Ecto neural progenitor cell (in vitro differentiated cells): ENCODE results near the gene SLC66A1.

Source experiments
- DNase-seq: peaks from one replicate; pipeline ENCODE4 v3.0.0-alpha.2; 2018; ENCODE audit warnings: low spot score

Gene SLC66A1

DNA sequence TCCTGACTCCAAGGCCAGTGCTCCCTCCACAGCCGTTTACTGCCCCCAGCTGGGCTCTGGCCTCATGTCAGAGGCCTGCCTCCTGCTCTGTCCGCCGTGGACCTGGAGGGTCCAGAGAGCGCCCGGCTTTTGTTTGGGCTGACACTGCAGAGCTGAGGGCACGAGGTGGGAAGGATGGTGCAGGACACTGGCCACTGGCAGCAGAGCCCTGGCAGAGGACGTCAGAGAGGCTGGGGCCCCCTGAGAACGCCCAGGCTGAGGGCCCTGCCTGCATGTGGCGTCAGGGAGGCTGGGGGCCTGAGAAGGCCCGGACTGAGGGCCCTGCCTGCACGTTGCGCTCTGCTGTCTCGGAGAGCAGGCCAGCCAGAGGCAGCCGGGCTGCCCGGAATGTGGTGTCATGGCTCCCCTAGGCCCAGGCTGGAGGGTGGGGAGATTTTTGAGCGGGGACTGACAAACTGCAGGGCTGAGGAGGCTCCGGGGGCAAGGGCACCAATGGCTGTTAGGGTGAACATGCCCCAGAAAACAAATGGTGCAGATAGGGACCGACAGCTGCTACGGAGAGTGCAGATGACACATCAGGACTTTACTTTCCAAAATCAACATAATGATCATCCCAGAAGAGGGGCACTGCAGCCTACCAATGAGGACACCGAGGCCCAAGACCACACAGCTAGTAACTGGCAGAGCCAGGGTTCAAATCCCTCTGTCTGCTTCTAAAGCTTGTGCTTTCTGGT, 31.7 kb downstream of the SLC66A1 start:
- no peak for DNase-seq

DNA sequence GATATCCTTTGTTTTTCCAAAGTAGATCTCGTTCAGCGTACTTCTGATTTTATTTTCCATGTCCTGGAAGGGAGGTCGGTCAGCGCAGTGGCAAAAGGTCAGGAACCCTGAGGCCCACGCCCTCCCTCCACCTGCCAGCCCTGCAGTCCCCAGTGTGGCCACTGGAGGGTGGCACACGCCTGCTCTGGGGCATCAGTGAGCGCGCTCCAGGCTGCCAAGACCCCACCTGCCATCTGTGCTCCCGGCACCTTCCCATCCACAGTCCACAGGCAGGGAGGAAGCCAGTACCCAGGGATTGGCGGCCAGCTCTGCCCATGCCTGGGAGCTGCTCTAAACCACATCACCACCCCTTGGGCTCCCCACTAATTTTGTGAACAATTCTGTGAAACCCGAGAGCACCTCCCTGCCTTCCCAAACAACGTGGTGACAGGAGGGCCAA, 32.3 kb downstream of the SLC66A1 start:
- peak; percentile 78 for DNase-seq

DNA sequence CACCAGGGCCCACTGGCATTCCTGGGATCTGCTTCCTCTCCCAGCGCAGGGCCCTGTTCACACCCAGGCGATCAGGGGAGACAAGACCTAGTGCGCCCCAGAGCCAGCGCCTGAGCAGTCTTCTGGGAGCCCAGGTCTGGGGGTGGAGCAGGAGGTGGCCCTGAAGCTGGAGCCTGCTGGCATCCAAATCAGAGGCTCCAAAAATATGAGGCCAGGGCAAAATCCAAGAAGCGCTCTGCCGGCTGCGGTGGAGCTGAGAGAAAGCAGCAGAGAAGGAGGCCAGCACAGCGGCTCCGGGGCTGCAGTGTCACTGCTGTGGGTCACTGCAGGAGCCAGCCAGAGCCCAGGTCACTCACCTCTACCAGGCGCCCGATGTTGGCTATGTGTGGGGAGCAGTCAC, 32.7 kb downstream of the SLC66A1 start:
- no peak for DNase-seq

DNA sequence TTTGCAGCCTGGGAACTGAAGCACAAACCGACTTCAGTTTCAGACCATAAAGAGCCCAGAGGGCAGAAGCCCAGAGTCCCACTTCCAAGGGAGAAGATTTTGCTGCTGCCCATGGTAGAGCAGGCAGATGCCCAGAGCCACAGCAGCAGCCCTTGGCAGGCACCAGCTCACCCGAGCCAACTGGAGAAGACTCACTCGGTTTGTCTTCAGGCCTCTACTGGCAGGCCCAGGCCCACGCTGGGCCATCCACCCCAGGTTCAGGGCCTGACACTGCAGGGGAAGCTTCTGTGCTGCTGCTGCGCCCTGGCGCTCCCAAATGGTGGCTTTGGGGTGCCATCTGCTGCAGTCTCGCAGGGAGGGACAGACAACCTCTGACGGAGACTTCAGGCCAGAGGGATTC, 33.3 kb downstream of the SLC66A1 start:
- DNase-seq: no peak

DNA sequence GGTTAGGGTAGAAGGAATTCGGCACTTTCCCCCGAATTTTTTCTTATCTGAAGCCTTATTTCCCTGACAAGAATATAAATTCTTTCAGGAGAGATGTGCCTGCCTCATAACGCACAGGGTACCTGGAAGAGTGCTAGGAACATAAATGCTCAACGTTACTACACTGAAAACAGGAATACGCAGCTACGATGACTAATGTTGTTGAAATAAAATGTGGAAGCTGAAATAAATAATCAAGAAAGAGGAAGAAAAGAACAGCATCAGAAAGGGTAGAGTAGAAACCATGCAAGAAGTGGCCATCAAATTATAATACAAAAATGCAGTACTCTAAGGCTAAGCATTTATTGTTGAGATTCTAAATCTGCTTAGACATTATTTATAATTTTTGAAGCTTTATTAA, 33.9 kb downstream of the SLC66A1 start:
- no peak for DNase-seq

DNA sequence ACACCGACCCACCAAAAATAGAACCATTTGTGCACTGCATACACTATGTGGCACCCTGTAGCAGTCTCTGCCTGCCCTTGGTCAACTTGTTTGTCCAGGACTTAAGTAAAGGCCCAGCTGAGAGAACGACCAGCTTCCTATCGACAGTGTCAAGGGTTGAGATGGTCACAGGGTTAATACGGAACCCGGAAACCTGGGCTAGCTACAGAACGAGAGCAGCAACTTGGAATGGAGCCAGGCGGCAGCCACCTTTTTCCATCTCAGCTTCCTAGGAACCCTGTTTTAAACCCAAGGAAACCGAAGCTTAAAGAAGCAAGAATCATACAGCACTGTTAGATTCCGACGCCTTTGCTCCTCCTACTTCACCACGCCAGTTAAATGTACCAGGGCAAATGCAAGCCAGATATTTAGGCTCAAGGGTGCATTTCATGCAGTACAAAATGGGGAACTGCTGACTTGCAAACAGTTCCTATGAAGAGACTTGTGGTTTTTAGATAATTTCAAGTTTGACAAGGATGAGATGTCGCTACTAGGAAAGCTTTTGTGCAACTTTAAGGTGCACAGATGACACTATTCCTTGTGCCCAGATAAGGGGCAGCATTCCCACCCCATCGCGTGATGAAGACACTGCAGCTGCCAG, 35.5 kb downstream of the SLC66A1 start:
- DNase-seq: no peak

DNA sequence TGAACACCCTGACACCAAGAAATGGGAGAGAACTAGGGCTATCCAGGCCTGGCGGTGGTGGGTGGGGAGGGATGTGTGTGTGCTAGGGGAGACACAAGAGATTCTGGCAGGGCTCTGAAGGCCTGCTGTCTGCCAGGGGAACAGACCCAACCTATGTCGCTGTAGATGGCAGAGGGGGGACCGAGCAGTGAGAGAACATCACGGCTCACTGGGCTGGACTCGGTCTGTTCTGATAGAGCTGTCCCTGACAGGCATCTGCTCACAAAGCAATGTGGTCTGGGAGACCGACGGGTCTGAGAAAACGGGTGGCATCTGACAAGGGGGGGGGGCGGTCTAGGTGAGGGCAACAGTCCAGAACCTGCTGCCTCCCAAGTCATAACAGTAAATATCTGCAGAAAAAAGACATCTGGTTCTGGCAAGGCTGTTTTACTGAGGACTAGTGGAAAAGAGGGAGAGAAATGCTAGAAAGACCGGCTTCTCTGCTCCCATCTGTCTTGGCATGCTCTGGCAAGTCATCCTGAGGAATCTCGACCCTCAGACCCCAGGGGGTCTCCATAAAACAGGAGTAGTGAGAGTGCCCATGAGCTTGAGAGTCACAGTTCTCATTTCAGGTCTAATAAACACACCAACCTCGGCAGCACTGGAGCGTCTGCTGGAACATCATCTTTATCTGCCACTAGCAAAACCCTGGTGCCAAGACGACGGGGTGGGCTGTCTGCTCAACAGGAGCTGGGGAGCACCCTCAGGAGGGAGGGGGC, 36.5 kb downstream of the SLC66A1 start:
- no peak for DNase-seq

DNA sequence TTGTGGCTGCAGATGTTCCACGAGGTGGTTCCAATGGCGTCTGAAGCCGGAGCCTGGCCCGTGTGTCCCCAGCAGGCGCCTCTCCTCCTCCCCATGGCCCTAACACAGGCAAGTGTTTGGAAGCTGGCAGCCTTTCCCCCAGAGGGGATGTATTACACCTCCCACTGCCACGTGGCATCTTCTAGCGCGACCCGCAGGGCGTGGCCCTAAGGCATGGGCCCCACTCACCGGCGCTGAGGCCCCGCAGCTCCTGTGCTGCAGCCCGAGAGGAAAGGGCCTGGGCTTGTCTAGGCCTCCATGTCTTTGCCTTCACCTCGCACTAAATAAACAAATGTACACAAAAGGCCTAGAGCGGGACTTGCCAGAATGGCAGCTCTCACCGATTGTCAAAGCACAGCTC, 37.9 kb downstream of the SLC66A1 start:
- DNase-seq: no peak

DNA sequence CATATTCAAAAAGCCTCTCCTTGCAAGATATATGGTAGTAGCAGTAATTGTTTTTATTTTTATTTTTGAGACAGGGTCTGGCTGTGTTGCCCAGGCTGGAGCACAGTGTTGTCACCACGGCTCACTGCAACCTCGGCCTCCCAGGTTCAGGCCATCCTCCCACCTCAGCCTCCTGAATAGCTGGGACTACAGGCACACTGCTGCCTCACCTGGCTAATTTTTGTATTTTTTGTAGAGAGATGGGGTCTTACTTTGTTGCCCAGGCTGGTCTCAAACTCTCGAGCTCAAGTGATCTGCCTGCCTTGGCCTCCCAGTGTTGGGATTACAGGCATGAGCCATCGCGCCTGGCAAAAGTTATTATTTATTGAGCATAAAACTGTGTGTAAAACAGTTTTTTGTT, 38.4 kb downstream of the SLC66A1 start:
- DNase-seq: no peak

DNA sequence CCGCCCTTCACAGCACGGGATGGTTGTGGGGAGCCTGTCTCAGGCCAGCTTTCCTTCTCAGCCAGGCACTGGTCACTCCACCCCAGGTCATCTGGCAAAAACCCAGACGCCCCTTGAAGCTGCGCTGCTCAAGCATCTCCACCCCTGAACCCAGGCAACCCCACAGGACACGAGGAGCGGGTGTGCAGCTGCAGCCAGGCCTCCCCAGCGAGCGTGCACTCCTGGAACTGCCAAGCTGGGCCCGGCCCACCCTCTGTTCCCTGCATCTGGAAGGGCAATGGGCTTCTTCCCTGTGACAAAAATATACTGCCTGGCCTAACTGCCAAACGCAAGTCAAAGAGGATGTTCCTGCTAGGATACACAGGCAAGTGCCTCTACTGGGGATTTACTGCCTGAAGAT, 39.7 kb downstream of the SLC66A1 start:
- no peak for DNase-seq

DNA sequence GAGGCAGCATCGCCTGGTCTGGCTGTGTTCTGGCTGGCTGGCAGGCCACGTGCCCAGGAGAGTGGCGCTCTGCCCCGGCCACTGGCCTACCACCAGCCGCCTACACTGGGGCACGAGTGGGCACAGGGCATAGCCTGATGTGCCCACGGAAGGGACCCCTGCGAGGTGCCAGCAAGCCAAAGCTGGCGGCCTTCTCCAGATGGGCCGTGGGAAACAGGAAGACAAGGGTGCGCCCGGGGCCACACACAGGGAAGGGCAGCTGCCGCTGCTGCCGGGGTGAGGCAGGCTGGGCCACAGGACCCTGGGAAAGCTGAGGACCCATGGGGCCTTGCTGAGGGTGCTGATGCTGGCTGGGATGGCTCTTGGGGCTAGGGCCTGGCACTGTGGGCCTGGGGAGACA, 40.7 kb downstream of the SLC66A1 start:
- no peak for DNase-seq

DNA sequence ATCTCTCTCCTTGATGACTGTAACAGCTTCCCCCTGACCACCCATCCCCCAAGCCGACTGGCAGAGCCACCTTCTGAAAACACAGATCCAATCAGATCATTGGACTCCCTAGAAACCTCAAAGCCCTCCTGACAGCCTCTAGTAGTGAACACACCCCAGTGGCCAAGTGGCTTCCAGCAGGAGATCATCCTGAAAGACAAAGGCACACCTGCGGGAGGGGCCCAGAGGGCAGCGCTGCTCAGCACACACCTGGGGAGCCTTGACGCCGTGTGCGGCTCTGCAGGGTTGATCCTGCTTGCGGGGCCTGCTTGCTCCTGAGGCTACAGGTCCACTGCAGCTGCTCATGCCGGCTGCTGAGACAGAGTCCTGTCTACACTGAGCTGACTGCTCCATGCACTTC, 41.5 kb downstream of the SLC66A1 start:
- DNase-seq: no peak

DNA sequence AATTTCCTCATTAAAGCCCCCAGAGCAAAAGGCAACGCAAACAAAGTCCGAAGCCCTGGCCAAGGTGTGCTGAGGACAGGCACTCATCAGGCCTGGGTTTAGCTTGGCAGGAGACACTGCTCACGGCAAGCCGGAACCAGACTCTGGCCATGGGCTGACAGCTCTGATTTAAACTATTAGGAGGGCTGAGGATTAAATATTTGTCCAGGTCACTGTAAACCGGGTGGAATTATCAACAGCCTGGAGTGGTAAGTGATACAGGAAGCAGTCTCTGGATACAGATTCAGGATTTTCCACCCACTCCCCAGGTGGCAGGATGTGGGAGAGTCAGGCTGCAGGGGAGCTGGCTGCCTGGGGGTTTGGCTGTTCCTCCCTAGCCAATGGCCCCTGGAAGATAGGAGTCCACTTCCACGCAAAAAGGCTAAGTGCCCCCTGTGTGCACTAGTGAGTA, 42.4 kb downstream of the SLC66A1 start:
- DNase-seq: no peak

DNA sequence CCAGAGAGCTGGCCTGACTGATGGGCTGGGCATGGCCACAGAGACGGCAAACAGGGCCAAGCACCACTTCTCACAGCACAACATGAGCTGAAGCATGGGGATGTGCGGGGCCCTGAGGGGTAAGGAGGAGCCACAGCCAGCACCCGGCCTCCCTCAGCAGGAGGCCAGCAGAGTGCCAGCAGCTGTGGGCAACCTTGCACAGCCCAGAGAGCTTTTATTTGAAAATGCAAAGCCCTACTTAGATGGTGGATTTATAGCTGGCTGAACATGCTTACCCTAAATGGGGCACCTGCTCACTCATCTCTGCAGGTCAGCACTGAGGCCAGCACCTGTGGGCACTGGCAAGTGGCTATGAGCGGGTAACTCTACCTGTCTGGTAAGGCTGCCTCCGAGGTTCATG, 44.1 kb downstream of the SLC66A1 start:
- DNase-seq: no peak

DNA sequence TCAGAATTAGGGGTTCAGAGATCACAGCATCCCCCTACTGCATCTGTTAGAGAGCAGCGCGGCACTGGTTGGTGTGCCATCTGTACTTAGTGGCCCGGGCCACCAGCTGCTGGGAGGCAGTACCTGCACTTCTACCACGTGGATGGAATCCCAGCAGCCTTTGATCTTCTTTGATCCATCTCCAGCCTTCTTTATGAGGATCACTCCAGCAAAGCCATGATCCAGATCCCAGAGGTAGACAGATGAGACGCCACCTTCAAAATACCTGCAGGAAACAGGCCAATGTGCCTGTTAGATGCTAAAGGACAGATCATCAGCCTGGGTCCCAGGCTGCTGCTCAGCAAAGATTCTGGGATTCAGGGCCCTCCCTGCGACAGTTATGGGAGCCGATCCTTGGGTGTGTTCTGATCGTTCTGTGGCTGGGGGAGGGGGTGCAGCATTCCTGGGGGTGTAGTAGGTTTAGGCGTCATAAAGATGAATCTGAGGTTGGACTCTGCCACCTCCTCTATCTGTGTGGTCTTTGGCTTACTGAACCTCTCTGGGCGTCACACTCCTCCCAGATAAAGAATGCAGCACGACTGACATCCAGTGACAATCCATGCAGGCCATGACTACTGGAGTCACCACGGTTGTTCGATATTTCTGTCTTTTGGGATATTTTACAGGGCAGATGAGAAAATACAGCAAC, 45.3 kb downstream of the SLC66A1 start:
- DNase-seq: no peak

DNA sequence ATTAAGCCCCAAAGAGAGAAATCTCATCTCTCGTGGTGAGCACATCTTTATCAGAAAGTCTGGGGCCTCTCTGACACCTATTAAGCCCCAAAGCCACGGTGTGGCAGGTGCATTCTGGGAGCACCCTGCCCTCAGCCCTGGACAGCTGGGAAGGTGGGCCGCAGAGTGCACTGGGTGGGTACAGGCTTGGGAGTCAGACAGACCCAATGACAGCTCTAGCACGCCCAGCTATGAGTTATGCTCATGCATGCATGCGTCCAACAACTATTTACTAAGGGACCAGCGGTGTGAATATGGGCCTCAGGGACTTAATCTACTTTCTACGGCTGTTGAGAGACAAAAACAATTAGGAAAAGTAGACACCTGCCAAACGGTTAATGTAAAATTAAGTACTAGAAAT, 46.6 kb downstream of the SLC66A1 start:
- no peak for DNase-seq

DNA sequence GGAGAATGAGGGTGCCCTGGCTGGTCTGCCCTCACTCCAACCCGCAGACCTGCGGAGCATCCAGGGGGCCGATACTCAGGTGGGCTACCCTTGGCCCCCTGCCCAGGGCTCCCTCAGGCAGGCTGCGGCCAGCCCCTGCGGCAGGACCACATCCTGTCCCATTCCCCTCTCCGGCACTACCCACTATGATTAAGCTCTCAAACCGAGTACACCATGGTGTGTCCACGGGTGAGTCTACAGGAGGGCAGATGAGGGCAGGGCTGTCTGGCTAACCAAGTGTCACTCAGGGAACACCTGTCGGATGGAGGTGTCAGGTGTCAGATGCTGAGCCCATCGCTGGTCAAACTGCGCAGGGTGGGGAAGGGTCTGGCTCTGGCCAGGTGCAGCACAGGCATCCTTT, 47.2 kb downstream of the SLC66A1 start:
- DNase-seq: no peak

DNA sequence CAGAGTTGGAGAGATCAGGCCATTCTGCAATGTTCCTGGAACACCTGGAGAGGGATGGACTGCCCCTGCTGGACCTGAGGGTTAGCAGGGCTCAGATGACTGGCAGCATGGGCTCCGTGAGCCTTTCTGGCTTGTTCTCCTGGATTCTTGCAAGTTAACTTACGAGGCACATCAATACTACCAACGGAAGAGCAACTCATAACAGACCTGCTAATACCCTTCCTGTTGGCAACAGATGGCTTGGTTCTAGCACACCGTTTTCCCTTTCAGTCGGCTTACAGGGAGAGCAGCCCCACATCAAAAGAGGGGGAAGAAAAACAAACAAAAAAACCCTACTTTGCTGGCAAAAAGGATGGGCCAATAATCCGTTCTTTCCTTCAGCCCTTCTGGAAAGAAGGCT, 47.9 kb downstream of the SLC66A1 start:
- DNase-seq: no peak

DNA sequence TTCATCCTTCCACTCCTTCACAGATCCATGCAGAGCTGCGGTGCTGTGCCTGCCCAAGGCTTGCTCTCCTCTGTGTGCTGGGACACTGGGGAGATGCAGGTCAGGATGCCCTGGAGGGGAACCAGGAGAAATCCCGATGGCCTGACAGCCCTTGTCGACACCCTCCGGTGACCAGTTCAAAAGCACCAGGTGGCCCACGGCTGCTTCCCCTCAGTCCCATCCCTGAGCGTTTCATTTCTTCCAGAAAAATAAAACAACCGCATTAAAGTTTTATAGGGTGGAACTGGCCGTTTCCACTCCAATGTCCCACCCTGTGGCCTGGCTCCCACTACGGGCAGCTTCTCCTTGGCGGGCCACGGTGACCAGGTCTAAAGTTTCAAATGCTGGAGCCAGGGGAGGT, 48.3 kb downstream of the SLC66A1 start:
- no peak for DNase-seq

DNA sequence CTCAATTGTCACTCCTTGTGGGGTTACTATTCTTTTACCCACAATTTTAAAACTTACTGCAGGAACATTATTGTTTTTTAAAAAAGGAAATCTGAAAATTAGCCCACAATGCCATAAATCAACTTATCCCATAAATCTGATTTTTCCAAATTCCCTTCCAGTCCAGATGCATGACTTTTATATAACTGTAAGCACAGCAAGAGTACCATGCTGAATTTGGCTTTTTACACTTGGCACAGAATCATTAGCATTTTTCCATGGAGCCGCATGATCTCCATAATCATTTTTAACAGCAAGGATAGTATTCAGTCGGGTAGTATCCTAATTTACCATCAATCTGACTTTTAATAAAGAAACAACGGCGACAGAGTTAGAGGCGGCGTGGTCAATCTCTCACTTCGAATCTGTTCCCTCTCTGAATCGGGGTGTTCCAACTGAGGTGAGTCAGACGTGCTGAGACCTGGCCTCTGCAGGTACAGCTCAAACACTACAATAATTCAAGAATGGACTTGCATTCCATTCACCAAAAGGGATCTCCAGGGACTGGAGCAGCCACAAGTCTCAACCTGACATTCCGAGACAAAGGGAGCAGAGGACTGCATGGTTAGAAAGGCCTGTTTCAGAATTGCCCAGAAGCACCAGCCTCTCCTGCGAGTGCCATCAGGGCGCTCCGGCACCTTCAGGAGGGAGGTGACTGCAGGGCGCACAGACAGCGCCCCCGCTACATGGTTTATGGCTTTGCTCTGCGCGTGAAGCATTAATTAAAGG, 48.9 kb downstream of the SLC66A1 start:
- DNase-seq: no peak

DNA sequence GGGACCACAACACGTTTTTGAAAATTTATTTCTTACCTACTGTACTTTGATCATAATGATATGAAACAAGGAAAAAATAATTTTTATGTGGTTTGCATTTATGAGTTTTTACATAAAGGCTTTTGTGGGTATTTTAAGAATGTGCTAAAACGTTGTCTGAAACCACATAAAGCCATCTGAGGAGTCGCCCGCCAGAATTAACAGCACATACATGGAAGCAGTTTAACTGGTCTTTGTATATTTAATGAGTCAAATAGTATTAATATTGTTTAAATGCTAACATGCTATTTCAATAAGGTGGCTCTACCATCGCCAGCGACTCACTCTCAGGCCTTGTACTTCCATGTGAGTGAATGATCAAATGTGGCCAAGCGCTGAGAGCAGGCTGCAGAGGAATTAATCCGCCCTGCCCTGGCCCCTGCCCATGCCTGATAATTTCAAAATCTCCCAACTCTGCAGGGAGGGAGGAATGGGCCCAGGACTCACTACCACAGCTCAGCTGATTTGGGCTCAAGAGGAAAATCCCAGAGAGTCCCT, 49.6 kb downstream of the SLC66A1 start:
- DNase-seq: no peak
